ENCODE data around the gene SCN5A.

SCN5A gene

GRCh38 chr3:38622336-38622735, 27.2 kb downstream of the SCN5A start:
- no peak for DNase-seq

GRCh38 chr3:38620236-38620635, 29.3 kb downstream of the SCN5A start:
- no peak for DNase-seq

GRCh38 chr3:38618343-38618742, 31.1 kb downstream of the SCN5A start:
- no peak for DNase-seq

- no peak for DNase-seq
Observed at GRCh38 chr3:38617586-38617985, 31.9 kb downstream of the SCN5A start.

GRCh38 chr3:38617137-38617536, 32.4 kb downstream of the SCN5A start:
- no peak for DNase-seq

GRCh38 chr3:38616658-38617057, 32.8 kb downstream of the SCN5A start:
- DNase-seq: no peak

- DNase-seq: no peak
Observed at GRCh38 chr3:38616111-38616510, 33.4 kb downstream of the SCN5A start.

- DNase-seq: no peak
Observed at GRCh38 chr3:38614651-38615352, 34.7 kb downstream of the SCN5A start.

- DNase-seq: no peak
Observed at GRCh38 chr3:38614091-38614490, 35.4 kb downstream of the SCN5A start.

- DNase-seq: no peak
Observed at GRCh38 chr3:38613426-38613825, 36.1 kb downstream of the SCN5A start.

GRCh38 chr3:38611866-38612265, 37.6 kb downstream of the SCN5A start:
- no peak for DNase-seq

GRCh38 chr3:38610934-38611333, 38.6 kb downstream of the SCN5A start:
- DNase-seq: no peak

GRCh38 chr3:38610436-38610835, 39.1 kb downstream of the SCN5A start:
- DNase-seq: no peak

- no peak for DNase-seq
Observed at GRCh38 chr3:38609386-38610111, 39.9 kb downstream of the SCN5A start.

GRCh38 chr3:38608961-38609360, 40.5 kb downstream of the SCN5A start:
- no peak for DNase-seq

- no peak for DNase-seq
Observed at GRCh38 chr3:38608086-38608775, 41.3 kb downstream of the SCN5A start.

GRCh38 chr3:38606561-38606960, 42.9 kb downstream of the SCN5A start:
- no peak for DNase-seq

- no peak for DNase-seq
Observed at GRCh38 chr3:38605981-38606380, 43.5 kb downstream of the SCN5A start.

- DNase-seq: no peak
Observed at GRCh38 chr3:38604246-38604645, 45.2 kb downstream of the SCN5A start.

- DNase-seq: no peak
Observed at GRCh38 chr3:38603731-38604131, 45.8 kb downstream of the SCN5A start.

GRCh38 chr3:38602576-38603250, 46.8 kb downstream of the SCN5A start:
- no peak for DNase-seq

- DNase-seq: no peak
Observed at GRCh38 chr3:38601956-38602550, 47.4 kb downstream of the SCN5A start.

GRCh38 chr3:38600551-38600950, 48.9 kb downstream of the SCN5A start:
- no peak for DNase-seq

Data from stimulated activated CD4-positive, alpha-beta T cell treated with anti-CD3 and anti-CD28 coated beads, Interleukin-1b, Interleukin-23, amount 100 ng/mL, for 48 hours (primary cell).